Stomach smooth muscle (tissue), 2 donors: ENCODE data around the gene CDK17.

Source experiments
- H3K27ac ChIP-seq: one replicate; pipeline ENCODE4 v1.7.0; 2013; ENCODE audit warnings: mild to moderate bottlenecking, low read length, inconsistent platforms
- H3K27me3 ChIP-seq, 2 donors: one replicate each; pipeline ENCODE4 v1.7.0; 2013; ENCODE audit warnings: low read length in 2 of 2; ENCODE audit not compliant: insufficient read depth in 2 of 2, control insufficient read depth in 1 of 2
- H3K36me3 ChIP-seq, 2 donors: one replicate each; pipeline ENCODE4 v1.7.0; 2013; ENCODE audit warnings: low read length in 2 of 2; ENCODE audit not compliant: control insufficient read depth in 2 of 2, insufficient read depth in 2 of 2
- H3K4me1 ChIP-seq: one replicate; pipeline ENCODE4 v1.7.0; 2013; ENCODE audit warnings: low read length; ENCODE audit not compliant: control insufficient read depth, insufficient read depth
- H3K4me3 ChIP-seq, 2 donors: one replicate each; pipeline ENCODE4 v1.7.0; 2013; ENCODE audit warnings: low read length in 2 of 2
- H3K9ac ChIP-seq, 2 donors: one replicate each; pipeline ENCODE4 v1.7.0; 2013; ENCODE audit warnings: low read length in 2 of 2, mild to moderate bottlenecking in 1 of 2
- H3K9me3 ChIP-seq, 2 donors: one replicate each; pipeline ENCODE4 v1.7.0; 2013; ENCODE audit warnings: low read length in 2 of 2; ENCODE audit not compliant: control insufficient read depth in 2 of 2
- donor health status: healthy.
- donor health status: Pancreatic carcinoma.

The CDK17 gene

DNA sequence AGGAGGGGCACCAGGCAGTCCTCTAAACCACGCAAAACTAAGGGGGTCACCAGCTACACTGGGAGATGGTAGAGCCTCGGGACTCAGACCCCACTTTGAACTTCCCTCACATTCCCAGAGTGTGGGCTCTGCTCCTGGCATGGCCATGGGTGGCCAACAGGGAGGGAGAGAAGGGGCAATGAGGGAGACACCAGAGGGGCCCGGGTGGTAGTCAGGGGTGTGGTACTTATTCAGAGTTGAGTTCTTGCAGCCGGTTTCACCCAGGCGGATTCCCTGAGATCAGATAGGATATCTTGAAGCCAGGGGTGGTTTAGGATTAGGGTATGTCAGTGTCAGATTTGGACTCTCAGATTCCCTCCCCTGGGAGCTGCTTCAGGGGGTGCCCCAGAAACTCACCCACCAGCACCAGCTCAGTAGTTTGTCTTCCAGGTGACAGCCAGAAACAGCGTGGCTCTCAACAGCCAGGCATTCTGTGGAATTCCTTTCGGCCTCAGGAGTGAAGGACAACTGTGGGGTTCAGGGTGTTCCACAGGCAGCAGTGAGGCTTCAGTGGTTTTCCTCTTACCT is 150.0 kb downstream of the CDK17 start:
- Histone ChIP-seq H3K4me3 (no peak overlapping the region), H3K9me3 (no peaks in the 10 kb centered on the region), H3K27ac (no peak overlapping the region), H3K4me1 (peaks cover 13% of the 10 kb centered on the region), H3K27me3 (no peaks in the 10 kb centered on the region), H3K36me3 (peaks cover 2 to 11% of the 10 kb centered on the region in 2 donors), H3K9ac (no peak overlapping the region)

DNA sequence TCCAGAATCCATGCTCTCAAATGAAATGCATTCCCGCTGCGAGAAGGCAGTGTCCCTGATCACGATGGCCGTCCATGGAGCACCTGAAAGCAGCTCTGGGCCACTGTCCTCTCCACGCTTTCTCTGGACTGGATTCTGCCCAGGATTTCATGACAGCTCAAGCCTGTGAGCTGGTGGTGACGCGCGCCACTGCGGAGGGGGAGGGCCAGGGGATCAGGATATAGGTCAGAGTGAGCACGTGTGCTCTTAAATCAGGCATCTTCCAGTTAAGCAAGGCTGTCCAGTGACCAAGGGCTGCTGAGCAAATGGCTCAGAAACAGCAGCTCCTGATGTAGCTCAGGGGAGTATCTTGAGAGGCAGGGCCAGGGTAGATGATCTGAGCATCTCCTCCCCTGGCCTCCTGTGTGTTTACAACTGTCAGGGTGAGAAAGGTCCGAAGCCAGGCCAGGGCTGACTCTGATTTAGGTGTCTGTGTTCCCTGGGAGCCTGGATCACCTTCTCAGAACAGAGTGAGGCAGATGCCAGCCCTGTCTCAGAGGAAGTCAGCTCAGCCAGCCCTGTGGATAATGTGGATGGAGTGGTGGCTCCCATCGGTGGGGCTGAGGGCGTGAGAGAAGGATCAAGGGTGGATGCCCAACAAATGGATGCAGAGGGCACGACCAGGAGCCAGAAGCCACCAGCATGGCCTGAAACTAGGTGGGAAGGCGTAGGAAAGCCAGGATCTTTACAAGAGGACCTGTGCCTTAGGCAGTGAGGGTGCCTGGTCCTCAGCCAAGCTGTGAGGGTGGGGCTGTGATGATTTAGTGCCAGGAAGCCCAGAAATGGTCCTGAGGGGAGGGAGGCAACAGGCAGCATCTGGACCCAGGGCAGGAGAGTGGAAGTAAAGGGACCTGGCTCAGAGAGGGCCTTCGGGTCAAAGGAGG is 150.8 kb downstream of the CDK17 start:
- Histone ChIP-seq H3K4me1 (peaks cover 8% of the 10 kb centered on the region), H3K36me3 (peaks cover 2 to 11% of the 10 kb centered on the region in 2 donors), H3K27ac (no peak overlapping the region), H3K27me3 (no peaks in the 10 kb centered on the region), H3K9ac (no peak overlapping the region), H3K9me3 (no peaks in the 10 kb centered on the region), H3K4me3 (no peak overlapping the region)

DNA sequence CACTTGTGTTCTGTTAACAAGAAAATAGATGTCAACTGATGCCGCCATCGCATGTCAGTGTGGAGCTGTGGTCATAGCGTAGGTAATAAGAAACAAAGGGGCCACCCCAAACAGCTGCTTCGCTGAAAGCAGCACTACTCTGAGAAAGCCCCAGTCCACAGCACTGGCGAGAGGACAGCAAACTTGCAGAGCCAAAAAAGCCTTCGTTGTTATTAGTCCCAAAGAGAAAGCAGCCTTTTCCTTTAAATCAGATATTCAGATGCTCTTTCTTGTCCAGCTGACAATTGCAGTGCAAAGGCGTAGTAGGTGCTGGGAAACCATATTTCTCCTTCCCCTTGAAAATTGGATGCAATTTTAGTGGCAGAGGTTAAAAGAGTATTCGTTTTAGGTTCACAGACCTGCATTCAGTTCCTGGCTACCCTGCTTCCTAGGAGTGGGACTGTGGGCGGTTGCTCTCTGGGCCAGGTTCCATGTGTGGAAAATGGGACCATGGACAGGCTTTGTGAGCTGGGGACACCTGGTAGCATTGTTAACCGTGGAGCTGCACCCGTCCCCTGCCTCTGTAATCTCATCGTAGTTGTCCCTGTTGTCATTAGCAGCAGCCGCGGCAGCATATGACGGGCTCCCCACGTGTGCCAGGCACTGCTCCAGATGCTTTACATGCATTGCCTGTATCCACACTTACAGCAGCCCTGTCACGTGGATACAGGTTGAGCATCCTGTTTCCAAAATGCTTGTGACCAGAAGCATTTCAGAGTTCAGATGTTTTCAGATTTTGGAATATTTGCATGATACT is 151.9 kb downstream of the CDK17 start:
- Histone ChIP-seq H3K36me3 (peaks cover 2 to 11% of the 10 kb centered on the region in 2 donors), H3K27ac (no peak overlapping the region)

DNA sequence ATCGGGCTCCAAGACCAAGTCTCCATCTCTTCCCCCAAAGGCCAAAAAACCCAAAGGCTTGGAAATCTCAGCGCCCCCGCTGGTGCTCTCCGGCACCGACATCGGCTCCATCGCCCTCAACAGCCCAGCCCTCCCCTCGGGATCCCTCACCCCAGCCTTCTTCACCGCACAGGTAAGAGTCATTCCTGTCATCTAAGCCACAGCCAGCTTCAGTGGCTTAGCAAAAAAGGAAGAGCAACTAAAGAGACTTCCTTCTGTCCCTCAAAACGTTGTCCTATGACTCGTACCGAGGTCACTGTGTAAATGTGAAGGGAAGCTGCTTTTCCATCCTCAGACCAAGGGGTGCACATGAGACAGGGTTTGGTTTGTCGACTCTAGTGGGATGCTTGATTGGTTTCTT is 152.7 kb downstream of the CDK17 start:
- Histone ChIP-seq H3K9ac (no peak overlapping the region), H3K27ac (no peak overlapping the region), H3K36me3 (peaks cover 2 to 11% of the 10 kb centered on the region in 2 donors), H3K4me1 (peaks cover 10% of the 10 kb centered on the region), H3K9me3 (no peaks in the 10 kb centered on the region), H3K4me3 (no peak overlapping the region), H3K27me3 (no peaks in the 10 kb centered on the region)

More for the DNA sequence above, 151.9 kb downstream of the CDK17 start:
- H3K27me3 ChIP-seq, result no peaks in the 10 kb centered on the region
- no peaks in the 10 kb centered on the region for H3K9me3 ChIP-seq
- no peak overlapping the region for H3K9ac ChIP-seq
- H3K4me1 ChIP-seq, result peaks cover 6% of the 10 kb centered on the region
- no peak overlapping the region for H3K4me3 ChIP-seq

DNA sequence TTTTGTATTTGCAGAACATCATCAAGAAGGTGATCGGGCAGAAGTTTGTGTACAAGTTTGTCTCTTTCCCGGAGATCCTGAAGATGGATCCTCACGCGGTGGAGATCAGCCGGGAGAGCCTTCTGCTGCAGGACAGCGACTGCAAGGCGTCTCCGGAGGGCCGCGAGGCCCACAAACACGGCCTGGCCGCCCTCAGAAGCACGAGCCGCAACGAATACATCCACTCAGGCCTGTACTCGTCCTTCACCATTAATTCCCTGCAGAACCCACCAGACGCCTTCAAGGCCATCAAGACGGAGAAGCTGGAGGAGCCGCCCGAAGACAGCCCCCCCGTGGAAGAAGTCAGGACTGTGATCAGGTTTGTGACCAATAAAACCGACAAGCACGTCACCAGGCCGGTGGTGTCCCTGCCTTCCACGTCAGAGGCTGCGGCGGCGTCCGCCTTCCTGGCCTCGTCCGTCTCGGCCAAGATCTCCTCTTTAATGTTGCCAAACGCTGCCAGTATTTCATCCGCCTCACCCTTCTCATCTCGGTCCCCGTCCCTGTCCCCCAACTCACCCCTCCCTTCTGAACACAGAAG is 153.2 kb downstream of the CDK17 start:
- Histone ChIP-seq H3K36me3 (peaks cover 2 to 11% of the 10 kb centered on the region in 2 donors), H3K27ac (no peak overlapping the region), H3K9ac (no peak overlapping the region), H3K4me3 (no peak overlapping the region), H3K27me3 (no peaks in the 10 kb centered on the region), H3K4me1 (peaks cover 15% of the 10 kb centered on the region), H3K9me3 (no peaks in the 10 kb centered on the region)

DNA sequence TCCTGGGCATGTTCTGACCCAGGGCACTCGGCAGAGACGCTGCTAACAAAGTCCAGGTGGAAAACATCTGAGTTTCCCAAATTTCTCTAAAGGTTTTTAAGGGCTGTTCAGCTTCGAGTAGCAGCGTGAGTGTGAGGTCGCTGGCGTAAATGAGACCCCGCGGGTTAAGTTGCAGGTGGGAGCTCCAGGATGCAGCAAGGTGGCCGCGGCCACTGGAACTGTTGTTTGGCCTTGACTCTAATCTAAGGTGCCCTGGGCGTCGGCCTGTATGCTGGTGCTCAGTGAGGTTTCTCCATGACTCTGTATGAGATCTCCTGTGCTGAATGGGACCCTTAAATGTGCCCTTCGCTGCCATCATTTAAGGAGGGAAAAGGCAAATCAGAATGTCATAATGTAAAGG is 155.4 kb downstream of the CDK17 start:
- H3K27me3 ChIP-seq, result no peaks in the 10 kb centered on the region
- no peaks in the 10 kb centered on the region for H3K9me3 ChIP-seq
- H3K9ac ChIP-seq, result no peak overlapping the region
- H3K4me1 ChIP-seq, result peaks cover 37% of the 10 kb centered on the region
- peaks cover 2 to 7% of the 10 kb centered on the region in 2 donors for H3K36me3 ChIP-seq
- no peak overlapping the region for H3K27ac ChIP-seq
- H3K4me3 ChIP-seq, result no peak overlapping the region

DNA sequence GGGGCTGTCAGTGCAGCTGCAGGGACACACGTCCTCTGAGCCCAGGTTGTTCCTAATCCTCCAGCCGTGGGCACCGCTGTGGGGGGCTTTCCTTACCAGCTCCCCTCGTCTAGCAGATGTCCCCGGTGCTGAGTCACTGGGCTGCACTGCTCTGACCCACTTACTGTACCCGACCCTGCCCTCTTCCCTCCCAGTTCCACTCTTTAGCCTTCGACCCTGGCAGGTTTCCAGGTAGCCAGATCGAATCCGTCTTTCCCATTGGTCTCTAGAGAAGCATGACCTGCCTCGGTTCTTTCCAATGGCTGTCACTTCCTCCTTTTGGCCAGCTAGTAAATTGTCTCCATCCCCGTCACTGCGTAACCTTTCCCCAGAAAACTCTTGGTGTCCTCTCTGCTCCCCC is 157.6 kb downstream of the CDK17 start:
- peak overlapping the region in 1 of 2 donors; percentile 34 for H3K9ac ChIP-seq
- H3K27me3 ChIP-seq, result no peaks in the 10 kb centered on the region
- peak overlapping the region; percentile 99 for H3K27ac ChIP-seq
- no peak overlapping the region for H3K4me3 ChIP-seq
- H3K36me3 ChIP-seq, result peaks cover 0 to 5% of the 10 kb centered on the region in 2 donors
- peaks cover 53% of the 10 kb centered on the region for H3K4me1 ChIP-seq
- H3K9me3 ChIP-seq, result no peaks in the 10 kb centered on the region

DNA sequence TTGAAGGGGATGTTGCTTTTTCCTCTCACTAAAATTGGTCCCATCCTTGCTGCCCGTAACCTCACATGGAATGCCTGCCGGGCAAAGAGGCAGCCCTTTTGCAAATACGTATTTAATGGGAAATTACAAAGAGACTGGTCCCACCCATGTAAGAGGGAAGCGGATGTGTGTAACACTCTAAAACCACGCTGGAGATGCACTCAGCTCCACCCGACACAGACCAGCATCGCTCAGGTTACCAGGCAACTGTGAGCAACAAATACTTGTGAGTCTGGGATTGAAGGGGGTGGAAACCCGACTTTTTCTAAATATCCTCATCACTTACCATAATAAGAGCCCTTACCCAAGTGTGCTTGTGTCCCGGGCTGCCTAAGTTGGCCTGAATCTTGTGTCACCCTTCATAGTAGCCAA is 158.4 kb downstream of the CDK17 start:
- Histone ChIP-seq H3K36me3 (no peaks in the 10 kb centered on the region), H3K27ac (peak overlapping the region; percentile 99), H3K9me3 (no peaks in the 10 kb centered on the region), H3K9ac (peak overlapping the region; percentile 65 to 73), H3K4me1 (peaks cover 61% of the 10 kb centered on the region), H3K27me3 (no peaks in the 10 kb centered on the region), H3K4me3 (peak overlapping the region in 1 of 2 donors; percentile 55)

DNA sequence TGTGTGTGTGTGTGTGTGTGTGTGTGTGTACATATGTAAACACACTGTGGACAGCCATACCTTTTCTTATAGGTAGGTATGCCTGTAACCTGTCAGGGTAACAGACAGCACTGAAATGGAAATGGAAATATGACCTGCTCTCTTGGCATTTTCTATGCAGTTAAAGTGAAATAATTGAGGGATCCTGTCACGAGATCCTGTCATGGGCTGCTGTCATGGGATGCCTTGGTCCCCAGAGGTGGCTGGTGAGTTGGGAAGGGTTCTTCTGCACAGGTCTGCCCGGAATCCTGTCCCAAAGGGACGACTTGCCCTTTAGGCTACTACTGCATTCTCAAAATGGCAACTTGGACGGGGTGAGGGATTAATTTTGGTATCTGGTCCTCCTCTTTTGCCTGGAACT is 158.8 kb downstream of the CDK17 start:
- Histone ChIP-seq H3K27ac (peak overlapping the region; percentile 99), H3K4me3 (peak overlapping the region; percentile 46 to 55), H3K4me1 (peaks cover 65% of the 10 kb centered on the region), H3K36me3 (no peaks in the 10 kb centered on the region), H3K9me3 (no peaks in the 10 kb centered on the region), H3K9ac (peak overlapping the region; percentile 65 to 73), H3K27me3 (no peaks in the 10 kb centered on the region)

DNA sequence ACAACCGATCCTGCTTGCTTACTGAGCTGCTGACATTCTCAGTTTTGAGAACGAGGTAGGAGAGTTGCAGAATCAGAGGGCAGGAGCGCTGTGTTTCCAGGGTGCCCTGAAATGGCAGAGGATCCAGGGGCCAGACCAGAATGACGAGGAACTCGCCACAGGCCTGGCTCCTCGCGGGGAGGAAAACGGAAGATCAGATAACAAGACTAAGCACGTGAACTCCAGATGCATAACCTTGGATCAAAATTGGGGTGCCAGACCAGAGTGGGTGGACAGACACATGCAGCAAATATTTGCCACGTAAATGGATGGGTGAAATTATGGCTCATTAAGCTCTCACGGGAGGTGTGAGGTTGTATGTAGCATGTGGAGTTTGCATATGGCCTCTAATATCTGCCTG is 159.6 kb downstream of the CDK17 start:
- peak overlapping the region; percentile 99 for H3K27ac ChIP-seq

More for the DNA sequence above, 159.6 kb downstream of the CDK17 start:
- Histone ChIP-seq H3K9me3 (no peaks in the 10 kb centered on the region), H3K4me1 (peaks cover 73% of the 10 kb centered on the region), H3K9ac (peak overlapping the region; percentile 47 to 73), H3K36me3 (no peaks in the 10 kb centered on the region), H3K27me3 (no peaks in the 10 kb centered on the region), H3K4me3 (peak overlapping the region in 1 of 2 donors; percentile 35)
